ENCODE data around the gene DLEC1. TPM values are rescaled to one million over a fixed set of nuclear protein-coding genes. Genes with fewer than 3 reads are reported as not detected.

Gene DLEC1
- total and polyA plus RNA-seq, 2 of the 4 experiments (the other 2 are of a cell fraction), result 0.03 TPM; not detected in 1

DNA sequence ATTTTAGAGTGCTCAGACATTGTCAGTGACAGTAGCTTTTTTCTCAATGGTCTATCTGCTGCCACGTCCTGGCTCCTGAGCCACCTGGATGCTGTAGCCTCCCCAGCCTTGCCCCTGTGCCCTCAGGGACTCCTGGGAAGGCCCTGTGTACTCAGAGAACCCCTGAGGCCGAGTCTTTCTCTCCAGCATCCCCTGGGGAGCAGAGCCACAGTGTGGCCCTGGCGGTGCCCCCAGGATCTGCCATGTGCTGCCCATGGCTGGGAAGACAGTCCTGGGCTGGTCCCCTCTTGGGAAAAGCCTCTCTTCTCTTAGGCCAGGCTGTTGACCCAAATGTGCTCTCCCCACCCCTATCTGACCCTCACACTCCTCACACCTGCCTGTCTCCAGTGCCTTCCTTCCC lies 104.5 kb downstream of the DLEC1 start:
- H3K27me3 ChIP-seq (ENCODE audit: control insufficient read depth, insufficient read depth, low read length), result no peaks in the 10 kb centered on the region
- H4K8ac ChIP-seq (ENCODE audit: low read depth in 2 of 2, low read length in 2 of 2), result no peak overlapping the region
- H3K4me1 ChIP-seq (ENCODE audit: control insufficient read depth, insufficient read depth, low read length), result peaks cover 6% of the 10 kb centered on the region
- WGBS, 2 experiments (ENCODE audit: extremely low coverage in 2 of 2, insufficient read length in 1 of 2), result no CpG with 5 or more reads among the region's 3 CpGs
- BruUV-seq (replicated peaks), result no TSS peak
- in situ Hi-C loops (cut with MboI; ENCODE audit: low sequenced_read_pairs), result no loop called here
- intact Hi-C loops (cut with micrococcal nuclease), result no loop called here
- H3K4ac ChIP-seq (ENCODE audit: low read depth, low read length), result no peak overlapping the region
- H2AK5ac ChIP-seq (ENCODE audit: low read depth, low read length), result no peak overlapping the region
- H3K9ac ChIP-seq (ENCODE audit: low read depth, low read length), result no peak overlapping the region
- H2AK9ac ChIP-seq (replicated peaks; ENCODE audit: low read depth, low read length, poor library complexity), result no peak overlapping the region
- H4K20me1 ChIP-seq (ENCODE audit: insufficient read depth, low read length), result no peaks in the 10 kb centered on the region
- no peak overlapping the region for H3K27ac ChIP-seq (ENCODE audit: insufficient read depth, low read length)
- H3K4me2 ChIP-seq (ENCODE audit: low read depth, low read length), result no peak overlapping the region
- DNase-seq, result no peak
- H2BK5ac ChIP-seq (ENCODE audit: low read depth, low read length, poor library complexity, severe bottlenecking), result no peak overlapping the region
- H4K5ac ChIP-seq (ENCODE audit: low read depth, low read length), result no peak overlapping the region
- peaks cover 17% of the 10 kb centered on the region for H3K9me1 ChIP-seq (ENCODE audit: insufficient read depth, low read length)
- dilution Hi-C loops (cut with HindIII; ENCODE audit: low sequenced_read_pairs, unreplicated experiment), result no loop called here
- H3K23ac ChIP-seq (ENCODE audit: low read depth, low read length), result no peak overlapping the region
- no peak overlapping the region for H3K4me3 ChIP-seq (ENCODE audit: insufficient read depth, low read depth, low read length)
- peaks cover 17 to 34% of the 10 kb centered on the region in 2 experiments for H3K79me1 ChIP-seq (ENCODE audit: low read depth in 1 of 2, low read length in 2 of 2)
- H3K36me3 ChIP-seq (ENCODE audit: control insufficient read depth, insufficient read depth, low read length), result peaks cover 19% of the 10 kb centered on the region
- no peak for ATAC-seq (ENCODE audit: low read depth)
- no peak overlapping the region for H2AFZ ChIP-seq (replicated peaks; ENCODE audit: low read length, poor library complexity)
- no peak overlapping the region for H2BK120ac ChIP-seq (ENCODE audit: low read depth, low read length)
- peaks cover 3% of the 10 kb centered on the region; the same call in 1 of the 2 replicates for H3K9me3 ChIP-seq (ENCODE audit: control insufficient read depth, insufficient read depth, low read length)
- H2BK15ac ChIP-seq (ENCODE audit: low read depth, low read length), result no peak overlapping the region
- ChIA-PET POLR2A (ENCODE audit: unreplicated experiment) (no interaction called here), CTCF (no interaction called here)
- H4K91ac ChIP-seq (ENCODE audit: insufficient read depth, low read depth, low read length), result no peak overlapping the region
- no peak overlapping the region for H3K14ac ChIP-seq (replicated peaks; ENCODE audit: low read depth, low read length)
- H2BK20ac ChIP-seq (ENCODE audit: low read depth, low read length), result no peak overlapping the region
- no peak overlapping the region for H3K18ac ChIP-seq (ENCODE audit: low read depth, low read length)
- no peak for TF ChIP-seq MAFK (IDR thresholded peaks at IDR 0.05; ENCODE audit: low read depth, low read length)
- no peak for TF ChIP-seq MAZ (IDR thresholded peaks at IDR 0.05; ENCODE audit: borderline replicate concordance, low read depth, low read length)
- TF ChIP-seq, protein P1, sequence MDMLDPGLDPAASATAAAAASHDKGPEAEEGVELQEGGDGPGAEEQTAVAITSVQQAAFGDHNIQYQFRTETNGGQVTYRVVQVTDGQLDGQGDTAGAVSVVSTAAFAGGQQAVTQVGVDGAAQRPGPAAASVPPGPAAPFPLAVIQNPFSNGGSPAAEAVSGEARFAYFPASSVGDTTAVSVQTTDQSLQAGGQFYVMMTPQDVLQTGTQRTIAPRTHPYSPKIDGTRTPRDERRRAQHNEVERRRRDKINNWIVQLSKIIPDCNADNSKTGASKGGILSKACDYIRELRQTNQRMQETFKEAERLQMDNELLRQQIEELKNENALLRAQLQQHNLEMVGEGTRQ (IDR thresholded peaks at IDR 0.05; ENCODE audit: low read depth, low read length), result no peak
- TF ChIP-seq POLR2A (IDR thresholded peaks at IDR 0.05; ENCODE audit: low read depth, low read length), result no peak
- TF ChIP-seq FOS (IDR thresholded peaks at IDR 0.05; ENCODE audit: low read depth, low read length), result no peak
- no peak for TF ChIP-seq RCOR1 (IDR thresholded peaks at IDR 0.05; ENCODE audit: insufficient replicate concordance, low read length)
- TF ChIP-seq CHD1 (IDR thresholded peaks at IDR 0.05; ENCODE audit: low read depth, low read length), result no peak
- no peak for TF ChIP-seq RFX5 (IDR thresholded peaks at IDR 0.05; ENCODE audit: low read depth, low read length)
- TF ChIP-seq MXI1 (IDR thresholded peaks at IDR 0.05; ENCODE audit: borderline replicate concordance, low read depth, low read length), result no peak
- TF ChIP-seq, protein P2, sequence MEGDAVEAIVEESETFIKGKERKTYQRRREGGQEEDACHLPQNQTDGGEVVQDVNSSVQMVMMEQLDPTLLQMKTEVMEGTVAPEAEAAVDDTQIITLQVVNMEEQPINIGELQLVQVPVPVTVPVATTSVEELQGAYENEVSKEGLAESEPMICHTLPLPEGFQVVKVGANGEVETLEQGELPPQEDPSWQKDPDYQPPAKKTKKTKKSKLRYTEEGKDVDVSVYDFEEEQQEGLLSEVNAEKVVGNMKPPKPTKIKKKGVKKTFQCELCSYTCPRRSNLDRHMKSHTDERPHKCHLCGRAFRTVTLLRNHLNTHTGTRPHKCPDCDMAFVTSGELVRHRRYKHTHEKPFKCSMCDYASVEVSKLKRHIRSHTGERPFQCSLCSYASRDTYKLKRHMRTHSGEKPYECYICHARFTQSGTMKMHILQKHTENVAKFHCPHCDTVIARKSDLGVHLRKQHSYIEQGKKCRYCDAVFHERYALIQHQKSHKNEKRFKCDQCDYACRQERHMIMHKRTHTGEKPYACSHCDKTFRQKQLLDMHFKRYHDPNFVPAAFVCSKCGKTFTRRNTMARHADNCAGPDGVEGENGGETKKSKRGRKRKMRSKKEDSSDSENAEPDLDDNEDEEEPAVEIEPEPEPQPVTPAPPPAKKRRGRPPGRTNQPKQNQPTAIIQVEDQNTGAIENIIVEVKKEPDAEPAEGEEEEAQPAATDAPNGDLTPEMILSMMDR (conservative IDR thresholded peaks at IDR 0.05; ENCODE audit: low read depth, low read length), result no peak
- H3K56ac ChIP-seq (ENCODE audit: extremely low read depth, insufficient read depth, low read length), result no peak overlapping the region
